Cardiac fibroblast (primary cell): ENCODE data around the gene PFDN4.
A peak's percentile ranks its signal among the peaks of the same experiment; 100 is the strongest.

Experiments
- DNase-seq, 2 donors: peaks; one replicate each; pipeline versions ENCODE4 v3.0.0 to v3.0.0-alpha.2; 2010; ENCODE audit warnings: low read depth in 2 of 2
- H3K4me3 ChIP-seq, 2 donors: replicated peaks in 1 of 2; 1 replicate in 1 of 2; 2 replicates in 1 of 2; pipeline ENCODE4 v1.5.1; 2011; ENCODE audit warnings: low read depth in 2 of 2, low read length in 2 of 2, mild to moderate bottlenecking in 2 of 2, moderate library complexity in 1 of 2
- TF ChIP-seq, protein P1 (sequence below): IDR thresholded peaks from one replicate; pipeline ENCODE4 v1.5.1; 2011; ENCODE audit warnings: low read depth, mild to moderate bottlenecking, low read length, inconsistent platforms

The PFDN4 gene

GRCh38 chr20:54217762-54218161, 9.9 kb downstream of the PFDN4 start:
- DNase-seq, result no peak
- TF ChIP-seq, protein P1, sequence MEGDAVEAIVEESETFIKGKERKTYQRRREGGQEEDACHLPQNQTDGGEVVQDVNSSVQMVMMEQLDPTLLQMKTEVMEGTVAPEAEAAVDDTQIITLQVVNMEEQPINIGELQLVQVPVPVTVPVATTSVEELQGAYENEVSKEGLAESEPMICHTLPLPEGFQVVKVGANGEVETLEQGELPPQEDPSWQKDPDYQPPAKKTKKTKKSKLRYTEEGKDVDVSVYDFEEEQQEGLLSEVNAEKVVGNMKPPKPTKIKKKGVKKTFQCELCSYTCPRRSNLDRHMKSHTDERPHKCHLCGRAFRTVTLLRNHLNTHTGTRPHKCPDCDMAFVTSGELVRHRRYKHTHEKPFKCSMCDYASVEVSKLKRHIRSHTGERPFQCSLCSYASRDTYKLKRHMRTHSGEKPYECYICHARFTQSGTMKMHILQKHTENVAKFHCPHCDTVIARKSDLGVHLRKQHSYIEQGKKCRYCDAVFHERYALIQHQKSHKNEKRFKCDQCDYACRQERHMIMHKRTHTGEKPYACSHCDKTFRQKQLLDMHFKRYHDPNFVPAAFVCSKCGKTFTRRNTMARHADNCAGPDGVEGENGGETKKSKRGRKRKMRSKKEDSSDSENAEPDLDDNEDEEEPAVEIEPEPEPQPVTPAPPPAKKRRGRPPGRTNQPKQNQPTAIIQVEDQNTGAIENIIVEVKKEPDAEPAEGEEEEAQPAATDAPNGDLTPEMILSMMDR, result no peak
- no peak overlapping the region for H3K4me3 ChIP-seq

DNA sequence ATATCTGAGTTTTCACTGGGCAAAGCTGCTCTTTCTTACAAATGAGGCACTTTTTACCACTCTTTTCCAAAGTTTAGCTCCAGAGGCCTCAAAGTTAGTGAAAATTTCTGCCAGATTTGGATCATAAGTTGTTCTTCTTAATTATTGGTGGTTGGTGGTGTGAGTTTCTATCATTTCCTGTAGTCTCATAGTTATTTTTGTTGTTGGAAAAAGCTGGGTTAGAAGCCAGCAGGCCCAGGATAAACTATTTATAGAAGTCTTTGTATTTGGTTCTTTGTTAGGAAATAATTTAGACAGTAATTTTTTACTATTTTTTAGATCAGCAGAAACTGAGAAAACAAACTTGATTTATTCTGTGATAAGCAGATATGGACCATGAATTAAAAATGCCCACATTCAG, 10.6 kb downstream of the PFDN4 start:
- DNase-seq, result peak in 1 of 2 donors; percentile 31
- TF ChIP-seq, protein P1, result no peak

DNA sequence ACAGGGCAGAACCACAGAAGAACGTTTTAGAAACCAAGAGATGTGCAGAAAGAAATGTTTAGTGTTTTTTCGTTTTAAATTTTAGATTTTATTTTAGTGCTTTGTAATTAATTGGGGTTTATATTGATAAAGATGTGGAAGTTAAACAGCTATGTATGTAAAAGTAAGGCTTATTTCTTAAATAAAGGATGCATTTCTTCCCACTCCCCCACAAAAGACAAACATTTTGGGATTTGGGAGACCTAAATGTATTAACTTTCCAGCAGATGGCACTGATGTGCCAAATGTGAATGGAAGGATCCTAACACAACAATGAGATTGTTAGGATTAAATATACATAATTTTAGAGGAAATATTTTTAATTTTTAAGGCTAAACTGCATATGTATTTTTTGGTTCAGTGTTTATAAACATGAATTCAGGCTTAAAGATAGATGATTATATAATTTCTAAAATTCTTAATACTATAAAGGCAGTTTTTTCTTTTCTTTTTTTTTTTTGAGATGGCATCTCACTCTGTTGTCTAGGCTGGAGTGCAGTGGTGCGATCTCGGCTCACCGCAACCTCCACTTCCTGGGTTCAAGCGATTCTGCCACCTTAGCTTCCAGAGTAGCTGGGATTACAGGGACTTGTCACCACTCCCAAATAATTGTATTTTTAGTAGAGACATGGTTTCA, 12.0 kb downstream of the PFDN4 start:
- peak; percentile 72 to 76 for DNase-seq
- H3K4me3 ChIP-seq, result no peak overlapping the region
- TF ChIP-seq, protein P1, result peak; percentile 47

More for the DNA sequence above, 10.6 kb downstream of the PFDN4 start:
- H3K4me3 ChIP-seq, result no peak overlapping the region

DNA sequence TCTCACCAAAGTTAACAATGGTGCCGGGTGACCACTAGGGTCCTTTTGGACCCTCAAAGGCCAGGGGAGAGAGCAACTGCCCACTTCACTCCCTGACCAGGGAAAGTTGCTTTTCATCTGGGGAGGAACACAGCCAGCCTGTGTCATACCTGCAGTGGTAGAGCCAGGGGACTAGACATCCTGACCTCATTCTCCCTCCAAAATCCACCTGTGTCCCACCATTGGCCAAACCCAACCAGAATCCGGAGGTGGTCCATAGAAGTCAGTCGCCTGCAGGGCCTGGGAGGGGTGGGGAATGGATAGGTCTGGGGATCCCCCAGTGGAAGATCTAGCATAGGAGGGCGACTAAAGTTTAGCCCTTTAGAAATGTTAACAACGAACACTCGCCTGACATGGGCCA, 12.8 kb downstream of the PFDN4 start:
- TF ChIP-seq, protein P1, result no peak
- no peak for DNase-seq
- no peak overlapping the region for H3K4me3 ChIP-seq

GRCh38 chr20:54221353-54221752, 13.5 kb downstream of the PFDN4 start:
- no peak overlapping the region for H3K4me3 ChIP-seq
- DNase-seq, result peak in 1 of 2 donors; percentile 13
- TF ChIP-seq, protein P1, result no peak

GRCh38 chr20:54221996-54222890, 14.4 kb downstream of the PFDN4 start:
- H3K4me3 ChIP-seq, result no peak overlapping the region
- no peak for DNase-seq
- TF ChIP-seq, protein P1, result no peak
